ELF-1 (cell line): Measurements from ENCODE around the gene CAV3.
"Not testable (repeated sequence)": the region's sequence is repeated elsewhere in the genome, so short reads cannot be mapped to it uniquely, and the experiment has no call there.

Experiments used
- DNase-seq: peaks from one replicate; pipeline ENCODE4 v3.0.0-alpha.2; 2016; ENCODE audit warnings: low read depth, low spot score

The CAV3 gene

GRCh38 chr3:8733332-8734094 lies at the start of gene CAV3:
CAV3 (plus strand) TSS chr3:8733802; CDS start chr3:8733877, 75 bp downstream.
- no peak for DNase-seq

- not testable (repeated sequence) for DNase-seq
Measured at GRCh38 chr3:8684992-8685391, 48.6 kb upstream of the CAV3 start.

- DNase-seq: not testable (repeated sequence)
Measured at GRCh38 chr3:8691295-8691694, 42.3 kb upstream of the CAV3 start.

GRCh38 chr3:8702560-8702959 lies 31.0 kb upstream of the CAV3 start:
- peak; percentile 15 for DNase-seq

GRCh38 chr3:8705575-8705974 lies 28.0 kb upstream of the CAV3 start:
- DNase-seq: no peak

GRCh38 chr3:8709287-8709686 lies 24.3 kb upstream of the CAV3 start:
- DNase-seq: no peak

- no peak for DNase-seq
Measured at GRCh38 chr3:8709801-8710507, 23.6 kb upstream of the CAV3 start.

GRCh38 chr3:8712045-8712907 lies 21.3 kb upstream of the CAV3 start:
- DNase-seq: no peak

- DNase-seq: no peak
Measured at GRCh38 chr3:8712908-8713255, 20.7 kb upstream of the CAV3 start.

GRCh38 chr3:8713901-8714759 lies 19.5 kb upstream of the CAV3 start:
- DNase-seq: peak; percentile 35

- DNase-seq: not testable (repeated sequence)
Measured at GRCh38 chr3:8715757-8716156, 17.8 kb upstream of the CAV3 start.

GRCh38 chr3:8722808-8723207 lies 10.8 kb upstream of the CAV3 start:
- no peak for DNase-seq

GRCh38 chr3:8723612-8724011 lies 10.0 kb upstream of the CAV3 start:
- no peak for DNase-seq

- DNase-seq: no peak
Measured at GRCh38 chr3:8724108-8724752, 9.4 kb upstream of the CAV3 start.

GRCh38 chr3:8727605-8728512 lies 5.7 kb upstream of the CAV3 start:
- no peak for DNase-seq

GRCh38 chr3:8729479-8729878 lies 4.1 kb upstream of the CAV3 start:
- no peak for DNase-seq

GRCh38 chr3:8730656-8731055 lies 2.9 kb upstream of the CAV3 start:
- no peak for DNase-seq

- no peak for DNase-seq
Measured at GRCh38 chr3:8732413-8732812, 1.2 kb upstream of the CAV3 start.

- no peak for DNase-seq
Measured at GRCh38 chr3:8734137-8734878, 706 bp downstream of the CAV3 start.
